Fibroblast of villous mesenchyme (primary cell): ENCODE results near the gene PARN. TPM values are rescaled to one million over a fixed set of nuclear protein-coding genes. Genes with fewer than 3 reads are reported as not detected.
"Not testable (repeated sequence)": the region's sequence is repeated elsewhere in the genome, so short reads cannot be mapped to it uniquely, and the experiment has no call there.

ENCODE experiments used
- DNase-seq: peaks from one replicate; pipeline ENCODE4 v3.0.0-alpha.2; 2010; ENCODE audit warnings: low read depth
- H3K4me3 ChIP-seq: 2 replicates; pipeline ENCODE4 v1.5.1; 2011; ENCODE audit warnings: low read depth, mild to moderate bottlenecking, low read length
- CTCF ChIP-seq: IDR thresholded peaks from 2 replicates; pipeline ENCODE4 v1.5.1; 2012; ENCODE audit warnings: low read depth, mild to moderate bottlenecking, low read length; ENCODE audit not compliant: insufficient read depth
- total RNA-seq: library from RNA; depleted of rRNA; stranded (reverse); fragments of >200 nt; gene quantifications from 2 replicates; pipeline ENCODE4 v1.2.3, GENCODE V29; 2012

PARN gene
- total RNA-seq, 1 donor = 35.4 TPM

DNA sequence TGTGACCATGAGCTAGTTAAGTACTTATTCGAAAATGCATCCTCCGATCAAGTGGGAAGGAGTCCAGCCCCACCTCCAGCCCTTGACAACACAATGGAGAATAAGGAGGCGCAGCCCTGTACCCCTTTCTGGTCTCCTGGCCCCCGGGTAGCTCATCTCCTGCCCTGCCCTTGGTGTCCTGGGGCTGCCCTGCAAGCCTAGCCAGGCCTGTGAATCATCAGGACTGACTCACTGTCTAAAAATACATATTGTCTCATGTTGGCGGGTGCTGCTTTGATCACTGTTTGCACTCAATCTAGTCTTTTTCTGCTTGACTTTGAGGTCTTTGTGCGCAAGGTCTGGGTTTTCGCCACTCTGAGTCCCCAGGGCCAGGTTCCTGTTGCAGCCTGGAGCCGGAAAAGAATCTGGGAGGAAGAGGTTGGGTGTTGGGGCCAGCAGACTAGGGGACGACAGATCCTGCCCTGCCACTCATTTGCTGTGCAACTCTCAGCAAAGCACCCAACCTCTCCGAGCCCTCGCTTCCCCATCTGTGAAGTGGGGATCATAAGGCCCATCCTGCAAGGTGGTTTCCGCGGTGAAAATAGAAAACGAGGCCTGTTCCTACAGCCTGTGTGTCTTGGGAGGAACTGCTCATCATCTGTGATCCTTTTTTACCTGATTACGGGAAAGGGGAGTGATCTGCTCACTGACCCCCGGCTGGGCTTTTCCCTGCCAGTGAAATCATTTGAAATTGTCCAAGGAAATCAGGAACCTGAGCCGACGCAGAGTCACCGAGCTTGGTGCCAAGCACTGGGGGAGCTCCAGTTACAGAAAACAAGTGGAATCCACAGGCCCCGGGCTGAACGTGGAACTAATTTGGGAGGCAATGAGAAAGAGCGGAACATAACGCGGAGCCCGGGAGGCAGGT is 230.4 kb downstream of the PARN start:
- no peak for TF ChIP-seq CTCF
- no peak overlapping the region for H3K4me3 ChIP-seq
- peak; percentile 62 for DNase-seq

DNA sequence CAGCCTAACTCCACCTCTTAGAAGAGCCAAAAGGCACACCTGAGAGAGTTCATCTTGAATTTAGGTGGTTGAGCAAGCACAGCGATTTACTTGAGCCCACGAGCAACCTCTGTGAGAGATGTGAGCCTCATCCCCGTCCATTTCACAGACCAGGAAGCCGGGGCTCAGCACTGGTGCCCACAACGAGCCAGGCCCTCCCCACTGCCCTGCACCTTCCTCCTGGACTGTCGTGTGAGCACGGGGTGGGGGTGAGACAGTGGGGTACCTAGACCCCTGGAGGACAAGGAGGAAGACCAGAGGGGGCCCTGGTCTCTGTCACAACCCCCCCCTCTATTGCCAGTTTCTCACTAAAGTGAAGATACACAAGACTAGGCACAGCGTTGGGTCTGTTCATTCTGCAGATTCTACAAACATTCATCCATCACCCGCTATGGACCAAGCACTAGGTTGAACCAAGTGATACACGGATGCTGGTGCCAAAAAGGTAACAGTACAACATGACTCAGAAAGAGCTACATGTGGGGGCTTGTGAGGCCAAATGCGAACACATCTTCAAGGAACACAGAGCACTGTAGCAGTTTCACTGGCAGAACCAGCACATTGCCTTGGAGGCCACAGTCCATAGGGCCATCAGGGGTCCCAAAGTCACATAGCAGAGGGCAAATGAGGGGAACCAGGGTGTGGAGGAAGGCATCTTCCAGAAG is 231.9 kb downstream of the PARN start:
- DNase-seq = no peak
- no peak for TF ChIP-seq CTCF
- no peak overlapping the region for H3K4me3 ChIP-seq

DNA sequence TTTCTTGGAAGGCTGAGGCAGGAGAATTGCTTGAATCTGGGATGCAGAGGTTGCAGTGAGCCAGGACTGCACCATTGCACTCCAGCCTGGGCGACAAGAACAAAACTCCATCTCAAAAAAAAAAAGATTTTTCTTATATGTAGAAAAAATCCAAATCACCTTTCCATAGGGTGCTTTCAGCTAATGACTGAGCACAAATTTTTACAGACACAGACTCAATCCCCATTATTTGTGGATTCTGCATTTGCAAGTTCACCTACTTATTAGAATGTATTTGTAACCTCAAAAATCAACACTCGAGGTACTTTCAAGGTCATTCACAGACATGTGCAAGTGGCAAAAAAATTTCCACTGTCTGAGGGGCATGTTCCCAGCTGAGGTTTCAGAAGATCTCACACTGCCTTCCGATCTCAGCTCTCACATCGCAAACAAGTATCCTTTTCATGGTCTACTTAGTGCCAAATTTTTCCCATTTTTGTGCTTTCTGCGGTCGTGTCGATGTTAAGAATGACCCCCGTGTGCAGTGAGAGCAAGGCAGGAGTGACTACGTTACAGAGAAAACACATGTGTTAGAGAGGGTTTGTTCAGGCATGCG is 234.3 kb downstream of the PARN start:
- H3K4me3 ChIP-seq, DNase-seq: not testable (repeated sequence)

- no peak overlapping the region for H3K4me3 ChIP-seq
- DNase-seq = no peak
- TF ChIP-seq CTCF = no peak
Measured at GRCh38 chr16:14394834-14395233, 235.2 kb downstream of the PARN start.

DNA sequence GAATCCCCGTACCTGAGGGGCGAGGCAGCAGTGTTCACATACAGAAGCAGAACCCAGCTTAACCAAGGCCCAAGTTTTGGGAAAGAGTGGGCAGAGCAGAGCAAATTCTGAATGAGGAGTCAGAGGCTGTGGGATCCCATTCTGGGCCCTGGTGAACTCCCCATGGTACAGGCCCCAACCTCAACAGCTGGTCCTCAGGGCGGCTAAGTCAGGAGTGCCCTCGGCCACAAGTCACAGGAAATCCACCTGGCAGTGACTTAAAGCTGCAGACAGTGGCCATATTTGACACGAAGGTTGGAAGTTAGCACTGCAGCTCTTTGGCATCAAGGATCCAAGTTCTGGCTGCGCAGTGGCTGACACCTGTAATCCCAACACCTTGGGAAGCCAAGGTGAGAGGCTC is 237.1 kb downstream of the PARN start:
- DNase-seq = no peak
- no peak for TF ChIP-seq CTCF
- H3K4me3 ChIP-seq = no peak overlapping the region

GRCh38 chr16:14389359-14389758 is 240.7 kb downstream of the PARN start:
- TF ChIP-seq CTCF = no peak
- no peak for DNase-seq
- no peak overlapping the region for H3K4me3 ChIP-seq

GRCh38 chr16:14388243-14388642 is 241.8 kb downstream of the PARN start:
- TF ChIP-seq CTCF = no peak
- no peak for DNase-seq

More at GRCh38 chr16:14388243-14388642, 241.8 kb downstream of the PARN start:
- no peak overlapping the region for H3K4me3 ChIP-seq
